Kidney (tissue), 14 donors: ENCODE results near the gene LBX1. TPM values are rescaled to one million over a fixed set of nuclear protein-coding genes. Genes with fewer than 3 reads are reported as not detected.
"Not testable (repeated sequence)": the region's sequence is repeated elsewhere in the genome, so short reads cannot be mapped to it uniquely, and the experiment has no call there.

Experiments
- DNase-seq, 5 donors: peaks; one replicate each; pipeline ENCODE4 v3.0.0-alpha.2; 2013 to 2020
- FAIRE-seq: peaks from 2 replicates; lab custom pipeline; 2012; peaks lifted over from hg19 to GRCh38; lab: Jason Lieb, UNC
- H3K27ac ChIP-seq, 2 donors: one replicate each; pipeline ENCODE4 v1.7.0; 2013; ENCODE audit warnings: low read depth in 2 of 2, low read length in 2 of 2, inconsistent platforms in 1 of 2
- H3K27me3 ChIP-seq: one replicate; pipeline ENCODE4 v1.7.1; 2013; ENCODE audit warnings: low read length, inconsistent platforms; ENCODE audit not compliant: control insufficient read depth, insufficient read depth
- H3K36me3 ChIP-seq, 3 donors: one replicate each; pipeline versions ENCODE4 v1.7.0 to v1.7.1; 2013; ENCODE audit warnings: low read length in 3 of 3, control low read depth in 1 of 3, inconsistent platforms in 1 of 3; ENCODE audit not compliant: insufficient read depth in 3 of 3, control insufficient read depth in 2 of 3
- H3K4me1 ChIP-seq, 3 donors: one replicate each; pipeline versions ENCODE4 v1.7.0 to v1.7.1; 2013; ENCODE audit warnings: low read length in 3 of 3, inconsistent platforms in 1 of 3, low read depth in 1 of 3; ENCODE audit not compliant: control insufficient read depth in 2 of 3, insufficient read depth in 2 of 3
- H3K4me3 ChIP-seq, 3 donors: one replicate each; pipeline versions ENCODE4 v1.7.0 to v1.8.1; 2013; ENCODE audit warnings: low read length in 3 of 3, control low read depth in 1 of 3, inconsistent platforms in 1 of 3
- H3K9ac ChIP-seq, 3 donors: one replicate each; pipeline versions ENCODE4 v1.7.0 to v1.7.1; 2013; ENCODE audit warnings: low read length in 3 of 3, control low read depth in 1 of 3, inconsistent platforms in 1 of 3
- H3K9me3 ChIP-seq, 3 donors: one replicate each; pipeline versions ENCODE4 v1.7.0 to v1.7.1; 2013; ENCODE audit warnings: low read length in 3 of 3, control low read depth in 1 of 3, inconsistent platforms in 1 of 3; ENCODE audit not compliant: control insufficient read depth in 2 of 3, insufficient read depth in 1 of 3
- intact Hi-C: fragments of 100-400 bp; cut with DNase I; formaldehyde crosslinking; loops from one replicate; pipeline ENCODE4 v1.11.1; 2022
- polyA plus RNA-seq: library from polyadenylated mRNA; stranded (reverse); fragments of 350-450 nt; fragmentation: Illumina TruSeq; extraction: RNeasy Lipid Tissue Mini Kit (QIAGEN cat#74804); gene quantifications from one replicate; pipeline ENCODE4 v1.2.3, GENCODE V29; 2014; ENCODE audit warnings: low read depth, low replicate concordance; ENCODE audit not compliant: insufficient read depth
- total RNA-seq: library from RNA; stranded (reverse); fragmentation: NEBNext Ultra II Directional; extraction: Animal tissue kit (Norgen Biotek cat#: 25700); gene quantifications from one replicate; pipeline ENCODE4 v1.2.1, GENCODE V29; 2021
- TF ChIP-seq, protein P1 (sequence below): IDR thresholded peaks from 3 replicates; pipeline ENCODE4 v1.5.1; 2012; ENCODE audit warnings: mild to moderate bottlenecking, moderate library complexity, borderline replicate concordance; ENCODE audit not compliant: insufficient read depth; ENCODE audit errors: extremely low read depth
- donor health status: control.
- donor health status: control.
- donor health status: control.
- donor health status: control.
- donor health status: control.
- donor health status: DM: yes; HTN: yes; CAD: no.
- donor health status: Normal renal cell carcinoma (clear cell type).

Gene LBX1
- total and polyA plus RNA-seq, 2 donors from 2014 or later, result not detected

DNA sequence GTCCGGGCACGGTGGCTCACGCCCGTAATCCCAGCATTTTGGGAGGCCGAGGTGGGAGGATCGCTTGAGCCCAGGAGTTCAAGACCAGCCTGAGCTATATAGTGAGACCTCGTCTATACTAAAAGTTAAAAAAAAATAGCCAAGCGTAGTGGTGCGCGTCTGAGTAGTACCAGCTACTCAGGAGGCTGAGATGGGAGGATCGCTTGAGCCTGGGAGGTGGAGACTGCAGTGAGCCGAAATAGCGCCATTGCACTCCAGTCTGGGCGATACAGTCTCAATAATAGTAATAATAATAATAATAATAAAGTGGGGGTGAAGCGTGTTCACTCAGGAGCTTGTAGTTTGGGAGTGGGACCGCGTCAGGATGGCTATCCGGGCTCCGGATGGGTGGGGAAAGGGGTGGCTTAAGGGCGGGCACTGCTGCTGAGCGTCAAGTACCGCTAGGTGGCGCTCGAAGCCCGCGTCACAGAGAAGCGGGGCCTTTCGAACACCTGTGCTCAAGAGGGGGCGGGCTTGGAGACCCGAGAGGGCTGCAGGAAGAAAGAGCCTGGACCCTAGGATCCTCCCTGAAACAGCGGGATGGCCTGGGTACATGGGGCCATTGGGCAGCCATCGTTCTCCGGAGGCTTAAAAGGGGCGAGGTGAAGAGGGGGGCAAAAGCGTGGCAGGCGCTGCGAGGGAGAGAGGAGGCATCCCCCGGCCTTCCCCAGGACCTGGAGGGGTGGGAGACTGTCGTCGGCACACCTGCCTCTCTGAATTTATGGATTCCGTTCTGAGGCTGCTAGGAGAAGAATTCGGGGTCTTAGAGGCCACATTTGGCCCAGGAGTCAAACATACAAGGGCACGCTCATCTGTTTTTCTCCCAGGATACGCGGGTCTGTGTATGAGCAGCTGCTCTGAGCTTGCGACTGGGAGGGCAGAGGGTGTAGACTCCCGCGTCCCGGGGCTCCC, 14.5 kb downstream of the LBX1 start:
- intact Hi-C loops, result loop anchor here (10.0 kb wide), 1 partner anchor 350 kb away; no protein-coding TSS in a partner anchor
- TF ChIP-seq, protein P1, sequence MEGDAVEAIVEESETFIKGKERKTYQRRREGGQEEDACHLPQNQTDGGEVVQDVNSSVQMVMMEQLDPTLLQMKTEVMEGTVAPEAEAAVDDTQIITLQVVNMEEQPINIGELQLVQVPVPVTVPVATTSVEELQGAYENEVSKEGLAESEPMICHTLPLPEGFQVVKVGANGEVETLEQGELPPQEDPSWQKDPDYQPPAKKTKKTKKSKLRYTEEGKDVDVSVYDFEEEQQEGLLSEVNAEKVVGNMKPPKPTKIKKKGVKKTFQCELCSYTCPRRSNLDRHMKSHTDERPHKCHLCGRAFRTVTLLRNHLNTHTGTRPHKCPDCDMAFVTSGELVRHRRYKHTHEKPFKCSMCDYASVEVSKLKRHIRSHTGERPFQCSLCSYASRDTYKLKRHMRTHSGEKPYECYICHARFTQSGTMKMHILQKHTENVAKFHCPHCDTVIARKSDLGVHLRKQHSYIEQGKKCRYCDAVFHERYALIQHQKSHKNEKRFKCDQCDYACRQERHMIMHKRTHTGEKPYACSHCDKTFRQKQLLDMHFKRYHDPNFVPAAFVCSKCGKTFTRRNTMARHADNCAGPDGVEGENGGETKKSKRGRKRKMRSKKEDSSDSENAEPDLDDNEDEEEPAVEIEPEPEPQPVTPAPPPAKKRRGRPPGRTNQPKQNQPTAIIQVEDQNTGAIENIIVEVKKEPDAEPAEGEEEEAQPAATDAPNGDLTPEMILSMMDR, result peak; percentile 68
- Histone ChIP-seq H3K9ac (no peak overlapping the region), H3K4me3 (no peak overlapping the region), H3K27me3 (peaks cover 49% of the 10 kb centered on the region), H3K4me1 (peaks cover 0 to 9% (median 0%) of the 10 kb centered on the region in 3 donors), H3K27ac (no peak overlapping the region), H3K36me3 (no peaks in the 10 kb centered on the region), H3K9me3 (no peaks in the 10 kb centered on the region)
- DNase-seq (peak in 4 of 5 donors; percentile 86 to 90 (median 87)), FAIRE-seq (no peak)

DNA sequence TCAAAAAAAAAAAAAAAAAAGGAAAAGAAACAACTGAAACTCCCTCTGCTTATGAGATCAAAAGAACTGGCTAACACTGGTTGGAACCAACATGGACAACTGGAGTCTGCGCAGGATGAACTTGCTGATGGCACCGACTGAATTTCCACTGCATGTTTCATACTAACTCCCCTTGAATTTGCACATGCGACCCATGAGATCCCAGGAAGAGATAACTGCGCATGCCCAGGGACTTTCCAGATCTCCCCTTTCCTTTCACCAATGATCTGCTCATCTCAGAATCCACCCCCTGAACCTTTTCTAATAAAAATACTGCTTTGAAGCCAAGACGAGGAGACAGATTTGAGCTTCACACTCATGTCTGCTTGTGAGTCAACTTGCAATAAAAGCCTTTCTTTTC, 20.7 kb downstream of the LBX1 start:
- Histone ChIP-seq H3K4me3 (no peak overlapping the region), H3K9me3 (no peaks in the 10 kb centered on the region), H3K4me1 (no peaks in the 10 kb centered on the region), H3K36me3 (no peaks in the 10 kb centered on the region), H3K27ac (no peak overlapping the region), H3K9ac (no peak overlapping the region), H3K27me3 (peaks cover 9% of the 10 kb centered on the region)
- DNase-seq (no peak), FAIRE-seq (no peak)
- intact Hi-C loops, result no loop called here
- TF ChIP-seq, protein P1, result no peak

- no peak for FAIRE-seq
- no peak overlapping the region for H3K4me3 ChIP-seq
- H3K9me3 ChIP-seq, result no peaks in the 10 kb centered on the region
- intact Hi-C loops, result no loop called here
- no peaks in the 10 kb centered on the region for H3K4me1 ChIP-seq
- peaks cover 8% of the 10 kb centered on the region for H3K27me3 ChIP-seq
- TF ChIP-seq, protein P1, result no peak
- H3K9ac ChIP-seq, result no peak overlapping the region
- DNase-seq, result no peak
- H3K27ac ChIP-seq, result no peak overlapping the region
- H3K36me3 ChIP-seq, result no peaks in the 10 kb centered on the region
These were observed 22.2 kb downstream of the LBX1 start for GRCh38 chr10:101207026-101207425.

DNA sequence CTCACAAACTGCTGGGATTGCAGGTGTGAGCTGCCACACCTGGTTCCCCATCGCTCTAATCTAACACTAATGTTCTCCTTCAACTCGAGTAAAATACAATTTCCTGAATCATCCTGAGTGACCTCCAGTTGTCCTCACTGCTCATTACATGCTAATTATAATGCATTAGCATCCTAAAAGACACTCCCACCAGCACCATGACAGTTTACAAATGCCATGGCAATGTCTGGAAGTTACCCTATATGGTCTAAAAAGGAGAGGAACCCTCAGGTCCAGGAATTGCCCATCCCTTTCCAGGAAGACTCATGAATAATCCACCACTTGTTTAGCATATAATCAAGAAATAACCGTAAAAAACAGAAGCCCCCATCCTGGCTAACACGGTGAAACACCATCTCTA, 26.6 kb downstream of the LBX1 start:
- H3K9me3 ChIP-seq, intact Hi-C loops, H3K4me3 ChIP-seq, H3K4me1 ChIP-seq, H3K27me3 ChIP-seq, H3K9ac ChIP-seq, FAIRE-seq, DNase-seq, H3K36me3 ChIP-seq, H3K27ac ChIP-seq: not testable (repeated sequence)

- H3K4me3 ChIP-seq, H3K9ac ChIP-seq, H3K27me3 ChIP-seq, intact Hi-C loops, FAIRE-seq, DNase-seq, H3K4me1 ChIP-seq, H3K36me3 ChIP-seq, H3K9me3 ChIP-seq, H3K27ac ChIP-seq: not testable (repeated sequence)
These were observed 30.8 kb downstream of the LBX1 start for GRCh38 chr10:101198326-101198977.
